Endometrium (tissue), 2 donors: ENCODE results near the gene LSMEM2.
"Not testable (repeated sequence)": the region's sequence is repeated elsewhere in the genome, so short reads cannot be mapped to it uniquely, and the experiment has no call there.

Source experiments
- FAIRE-seq: peaks from 2 replicates; lab custom pipeline; 2012; peaks lifted over from hg19 to GRCh38; lab: Jason Lieb, UNC
- donor health status: control.
- donor health status: control.

Gene LSMEM2

DNA sequence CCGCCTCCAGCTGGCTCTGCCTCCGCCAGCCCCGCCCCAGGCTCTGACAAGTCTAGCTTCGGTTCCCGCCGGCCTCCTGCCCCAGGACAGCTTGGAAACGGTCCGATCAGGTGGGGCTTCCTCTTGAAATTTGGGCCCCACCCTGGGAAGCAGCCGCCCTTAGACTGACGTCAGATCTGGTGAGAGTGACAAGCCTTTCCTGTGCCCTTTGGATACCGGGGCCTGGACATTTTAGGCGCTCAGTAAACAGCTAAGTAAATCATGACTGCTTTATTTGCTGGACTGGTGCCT lies 20.7 kb downstream of the LSMEM2 start:
- FAIRE-seq, result no peak

- FAIRE-seq, result no peak
These were observed 21.2 kb downstream of the LSMEM2 start for GRCh38 chr3:50299929-50300680.

DNA sequence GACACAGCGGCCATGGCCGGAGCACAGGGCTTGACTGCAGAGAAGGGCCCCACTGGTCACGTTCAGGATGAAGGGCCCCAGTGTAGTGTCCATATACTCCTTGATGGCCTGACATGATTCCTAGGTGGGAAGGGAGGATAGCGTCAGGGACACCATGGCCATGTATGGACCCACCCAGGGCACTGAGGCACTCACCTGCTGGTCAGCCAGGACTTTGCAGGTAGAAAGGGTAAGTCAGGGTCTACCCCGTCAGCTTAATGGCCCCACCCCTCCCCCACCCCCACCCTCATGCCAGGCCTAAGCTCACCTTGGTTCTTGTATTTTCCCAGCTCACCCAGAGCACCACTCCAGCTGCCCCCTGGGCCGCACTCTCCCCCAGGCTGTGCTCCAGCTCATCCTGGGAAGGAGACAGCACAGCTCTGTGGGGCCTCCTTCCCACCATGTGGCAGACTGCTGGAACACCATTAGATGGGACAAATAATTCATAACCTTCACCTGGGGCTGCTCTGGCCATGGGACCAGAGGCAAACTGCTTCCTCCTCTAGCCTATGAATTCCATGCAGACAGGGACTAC lies 21.9 kb downstream of the LSMEM2 start:
- no peak for FAIRE-seq

DNA sequence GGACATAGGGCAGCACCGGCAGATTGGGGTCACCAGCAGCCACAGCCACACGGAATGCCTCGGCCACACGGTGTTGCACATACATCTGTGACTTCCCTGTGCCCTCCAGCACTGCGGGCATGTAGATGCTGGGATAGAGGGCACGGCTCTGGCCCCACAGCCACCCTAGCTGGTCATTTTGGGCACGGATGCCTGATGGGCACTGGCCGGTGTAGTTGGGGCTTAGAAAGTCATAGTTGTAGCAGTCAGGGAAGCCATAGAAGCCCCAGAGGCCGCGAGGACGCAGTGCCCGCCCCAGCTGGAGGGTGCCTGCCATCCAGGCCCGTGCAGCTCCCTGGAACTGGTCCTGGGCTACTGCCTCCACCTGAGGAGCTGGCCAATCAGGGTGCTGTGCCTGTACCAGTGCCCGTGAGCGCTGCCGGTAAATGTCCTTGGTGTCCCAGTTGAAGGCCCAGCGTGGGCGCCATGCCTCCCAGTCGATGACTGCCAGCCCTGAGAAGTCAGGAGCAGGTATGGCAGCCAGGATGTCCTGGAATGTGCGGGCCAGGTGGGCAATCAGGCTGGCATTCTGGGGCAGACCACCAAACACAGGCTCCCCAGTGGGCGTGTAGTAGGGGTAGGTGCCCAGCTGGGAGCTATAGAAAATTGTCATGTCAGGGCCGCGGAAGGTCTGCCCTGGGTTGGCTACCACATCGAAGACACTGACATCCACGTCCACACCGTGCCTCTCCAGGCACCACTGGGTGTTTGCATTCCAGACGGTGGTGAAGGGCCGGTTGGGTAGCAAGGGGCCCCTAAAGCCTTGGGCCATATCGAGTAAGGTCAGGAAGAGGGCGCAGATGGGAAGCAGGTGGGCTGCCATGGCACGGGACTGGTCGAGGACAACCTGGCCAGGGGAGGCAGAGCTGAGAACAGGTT lies 23.5 kb downstream of the LSMEM2 start:
- FAIRE-seq, result no peak

- no peak for FAIRE-seq
These were observed 24.3 kb downstream of the LSMEM2 start, which contains the start of gene HYAL1 for GRCh38 chr3:50303013-50303815. Gene HYAL1 (minus strand): TSS chr3:50303574. CDS start chr3:50302956, 618 bp downstream.

DNA sequence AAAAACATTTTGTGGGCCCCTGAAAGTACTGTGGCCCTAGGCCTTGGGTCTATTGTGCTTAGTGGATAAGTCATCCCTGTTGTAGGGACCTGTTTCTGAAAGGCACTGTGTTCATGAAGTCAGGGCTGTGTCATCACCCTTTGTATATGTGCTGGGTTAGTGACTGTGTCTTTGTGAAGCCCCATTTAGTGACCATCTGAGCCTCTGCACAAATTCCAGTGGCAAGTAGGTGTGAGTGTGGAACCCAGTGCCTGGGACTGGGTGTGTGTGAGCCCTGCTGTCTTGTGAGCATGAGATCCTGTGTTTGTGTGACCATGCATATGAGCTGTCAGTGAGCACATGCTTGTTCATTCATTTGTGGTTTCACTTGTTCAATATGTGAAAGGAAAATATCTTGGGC lies 25.7 kb downstream of the LSMEM2 start:
- no peak for FAIRE-seq

DNA sequence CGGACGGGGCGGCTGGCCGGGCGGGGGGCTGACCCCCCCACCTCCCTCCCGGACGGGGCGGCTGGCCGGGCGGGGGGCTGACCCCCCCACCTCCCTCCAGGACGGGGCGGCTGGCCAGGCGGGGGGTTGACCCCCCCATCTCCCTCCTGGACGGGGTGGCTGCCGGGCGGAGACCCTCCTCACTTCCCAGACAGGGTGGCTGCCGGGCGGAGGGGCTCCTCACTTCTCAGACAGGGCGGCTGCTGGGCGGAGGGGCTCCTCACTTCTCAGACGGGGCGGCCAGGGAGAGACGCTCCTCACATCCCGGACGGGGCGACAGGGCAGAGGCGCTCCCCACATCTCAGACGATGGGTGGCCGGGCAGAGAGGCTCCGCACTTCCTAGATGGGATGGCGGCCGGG lies 33.2 kb downstream of the LSMEM2 start:
- not testable (repeated sequence) for FAIRE-seq

- FAIRE-seq, result no peak
These were observed 35.5 kb downstream of the LSMEM2 start for GRCh38 chr3:50314342-50314741.

GRCh38 chr3:50314816-50315215 lies 35.9 kb downstream of the LSMEM2 start:
- FAIRE-seq, result no peak

DNA sequence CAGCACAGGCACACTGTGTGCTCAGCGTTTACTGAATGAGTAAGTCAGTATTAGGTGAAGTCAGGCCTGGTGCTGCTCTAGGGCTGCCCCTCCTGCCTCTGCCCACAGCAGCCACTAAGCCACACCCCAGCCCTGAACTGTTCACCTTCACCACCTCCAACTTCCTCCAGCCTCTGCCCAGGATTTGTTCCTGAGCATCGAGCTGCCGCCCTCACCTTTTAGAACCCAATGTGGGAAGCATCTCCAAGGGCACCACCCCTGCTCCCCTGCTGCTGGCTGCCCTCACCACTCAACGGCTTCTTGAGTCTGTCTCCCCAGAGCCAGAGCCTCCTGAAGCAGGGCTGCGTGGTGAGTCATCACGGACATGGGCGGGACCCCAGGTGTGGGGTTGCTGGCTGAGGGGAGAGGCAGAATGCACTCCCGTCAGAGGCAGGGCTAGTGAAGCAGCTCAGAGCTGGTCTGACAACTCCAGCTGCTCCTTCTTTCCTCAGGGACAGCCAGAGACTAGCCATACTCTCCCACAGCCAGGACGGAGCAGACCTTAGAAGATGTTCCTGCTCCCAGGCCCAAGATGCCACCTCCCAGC lies 37.9 kb downstream of the LSMEM2 start:
- no peak for FAIRE-seq

DNA sequence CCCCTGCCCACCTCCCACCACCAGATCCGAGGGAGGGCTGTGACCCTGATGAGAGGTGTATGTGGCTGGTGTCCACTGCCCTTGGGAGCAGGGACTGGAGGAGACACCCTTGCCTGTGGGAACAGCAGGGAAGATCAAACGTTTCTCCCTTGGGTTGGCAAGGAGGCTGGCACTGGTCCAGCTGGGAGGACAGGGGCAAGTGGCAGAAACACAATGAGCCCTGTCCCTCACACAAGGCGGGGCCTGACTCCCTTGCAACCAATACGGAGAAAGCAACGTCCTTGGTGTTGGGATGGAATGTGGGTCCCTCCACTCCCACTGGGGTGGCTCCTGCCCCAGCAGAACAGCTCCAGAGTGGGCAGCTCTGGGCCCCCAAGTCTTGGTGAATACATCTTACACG lies 38.4 kb downstream of the LSMEM2 start:
- FAIRE-seq, result no peak

DNA sequence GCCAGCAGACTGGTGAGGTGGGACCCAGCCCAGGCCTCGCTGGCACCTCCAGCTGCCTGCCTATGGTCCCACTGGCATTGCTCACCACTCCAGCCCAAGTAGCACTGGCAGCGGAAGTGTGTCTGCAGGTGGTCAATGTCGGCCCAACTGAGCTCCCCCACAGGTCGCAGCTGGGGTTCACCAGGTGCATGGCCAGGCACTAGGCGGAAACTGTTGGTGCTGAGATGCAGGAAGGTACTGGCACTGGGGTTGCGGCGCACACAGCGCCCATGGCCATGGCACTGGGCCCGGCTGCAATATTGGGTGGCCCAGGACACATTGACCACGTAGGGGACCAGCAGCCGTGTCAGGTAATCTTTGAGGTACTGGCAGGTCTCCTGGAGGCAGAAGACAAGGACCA lies 39.3 kb downstream of the LSMEM2 start:
- FAIRE-seq, result no peak

DNA sequence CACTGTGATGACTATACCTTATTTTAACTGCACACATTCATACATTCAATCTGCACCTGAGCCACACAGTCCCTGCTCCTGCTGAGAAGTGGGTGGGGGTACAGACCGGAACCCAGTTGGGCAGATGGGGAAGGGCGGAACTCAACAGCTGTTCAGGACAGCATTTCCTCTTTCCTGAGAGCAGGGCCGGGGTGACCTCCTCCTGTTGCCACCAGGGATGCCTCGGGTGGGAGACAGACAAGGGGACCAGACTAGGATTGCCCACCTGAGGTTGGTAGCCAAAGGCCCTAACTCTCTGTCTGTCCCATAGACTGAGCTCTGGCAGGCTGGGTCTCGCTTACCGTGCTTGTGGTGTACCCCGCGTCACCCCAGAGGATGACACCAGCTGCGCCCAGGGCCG lies 39.7 kb downstream of the LSMEM2 start:
- FAIRE-seq, result no peak

GRCh38 chr3:50319181-50319893 lies 40.5 kb downstream of the LSMEM2 start:
- no peak for FAIRE-seq

DNA sequence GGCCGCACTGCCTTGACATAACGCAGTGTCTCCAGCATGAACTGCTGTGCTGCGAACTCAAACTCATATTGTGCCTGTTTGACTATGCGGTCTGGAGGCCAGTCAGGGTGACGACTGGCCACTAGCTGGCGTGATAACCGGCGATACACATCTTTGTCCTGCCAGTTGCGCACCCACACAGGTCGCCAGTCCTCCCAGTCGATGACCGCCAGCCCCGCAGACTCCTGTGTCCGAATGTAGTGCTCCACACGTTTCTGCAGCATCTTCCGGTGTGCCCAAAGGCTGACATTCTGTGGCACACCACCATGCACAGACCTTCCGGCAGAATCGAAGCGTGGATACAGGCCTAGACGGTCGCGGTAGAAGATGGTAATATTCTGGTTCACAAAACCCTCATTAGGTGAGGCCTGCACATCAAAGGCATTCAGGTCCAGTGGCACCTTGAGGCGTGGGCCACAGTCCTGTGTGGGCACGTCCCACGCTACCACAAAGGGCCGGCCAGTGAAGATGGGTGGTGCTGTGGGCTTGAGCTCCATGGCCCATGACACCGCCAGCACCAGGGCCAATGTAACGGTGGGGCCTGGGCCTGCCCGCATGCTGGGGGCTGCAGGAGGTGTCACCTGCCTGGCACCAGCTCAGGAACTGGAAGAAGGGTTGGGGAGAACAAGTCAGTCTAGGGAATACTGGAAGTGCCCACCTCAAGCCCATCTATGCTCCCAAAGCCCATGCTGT lies 41.2 kb downstream of the LSMEM2 start:
- FAIRE-seq, result no peak

DNA sequence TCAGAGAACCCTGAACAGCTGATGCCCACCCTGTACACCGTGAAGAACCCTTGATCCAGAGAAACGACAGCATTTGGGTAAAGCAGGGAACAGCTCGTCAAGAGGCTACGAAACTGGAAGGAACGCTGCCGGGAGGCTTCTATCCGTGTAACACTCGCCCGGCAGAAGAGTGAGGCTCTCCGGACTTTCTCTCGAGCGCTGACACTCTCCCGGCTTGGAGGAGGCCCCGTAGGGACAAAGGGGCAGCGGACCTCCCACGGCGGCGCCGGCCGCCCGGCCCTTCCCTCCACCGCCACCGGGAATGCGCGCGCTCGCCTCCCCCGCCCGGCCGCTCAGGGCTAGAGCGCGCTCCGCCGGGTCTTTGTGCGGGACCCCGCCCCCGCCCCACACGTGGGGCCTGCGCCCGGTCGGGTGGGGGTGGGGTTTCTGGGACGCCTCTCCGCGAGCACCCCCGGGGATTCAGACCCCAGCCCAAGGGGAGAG lies 42.0 kb downstream of the LSMEM2 start:
- FAIRE-seq, result no peak

- FAIRE-seq, result no peak
These were observed 42.6 kb downstream of the LSMEM2 start for GRCh38 chr3:50321336-50322114.

GRCh38 chr3:50322115-50322385 lies 43.2 kb downstream of the LSMEM2 start:
- no peak for FAIRE-seq

- no peak for FAIRE-seq
These were observed 43.7 kb downstream of the LSMEM2 start, which contains the start of gene HYAL2 for GRCh38 chr3:50322386-50323091. Gene HYAL2 (minus strand): TSS chr3:50322745. CDS start chr3:50320489, 2,256 bp downstream.
